HepG2 (cell line): ENCODE measurements around the gene KIF2C. TPM values are rescaled to one million over a fixed set of nuclear protein-coding genes. Genes with fewer than 3 reads are reported as not detected.

Experiments used
- DMAP1 ChIP-seq: IDR thresholded peaks from 2 replicates; pipeline ENCODE4 v1.6.1; 2016
- HES4 ChIP-seq: sonication (generic); formaldehyde crosslinking; IDR thresholded peaks from 2 replicates; pipeline ENCODE4 v1.9.0; 2021; ENCODE audit warnings: mild to moderate bottlenecking, missing genetic modification reagents, borderline replicate concordance
- NCOA5 ChIP-seq: sonication (generic); formaldehyde crosslinking; IDR thresholded peaks from 2 replicates; pipeline ENCODE4 v1.4.0; 2020; ENCODE audit warnings: missing genetic modification reagents
- NR1H2 ChIP-seq: sonication (generic); formaldehyde crosslinking; IDR thresholded peaks from 2 replicates; pipeline ENCODE4 v1.8.1; 2022; ENCODE audit warnings: low read depth, missing genetic modification reagents, borderline replicate concordance
- NR2F6 ChIP-seq, 2 experiments: IDR thresholded peaks; 2 replicates each; pipeline ENCODE4 v1.6.1; 2016; ENCODE audit warnings: antibody characterized with exemption in 1 of 2, mild to moderate bottlenecking in 1 of 2
- NRL ChIP-seq: sonication (generic); formaldehyde crosslinking; IDR thresholded peaks from 2 replicates; pipeline ENCODE4 v1.5.0; 2020; ENCODE audit warnings: missing genetic modification reagents, mild to moderate bottlenecking, moderate library complexity, borderline replicate concordance
- SAP130 ChIP-seq: IDR thresholded peaks from 2 replicates; pipeline ENCODE4 v1.6.1; 2016; ENCODE audit warnings: low read depth
- SP4 ChIP-seq: sonication (generic); formaldehyde crosslinking; IDR thresholded peaks from 2 replicates; pipeline ENCODE4 v1.8.1; 2023; ENCODE audit warnings: mild to moderate bottlenecking, missing genetic modification reagents
- THAP9 ChIP-seq: sonication (generic); formaldehyde crosslinking; IDR thresholded peaks from 2 replicates; pipeline ENCODE4; 2020; ENCODE audit warnings: missing genetic modification reagents, mild to moderate bottlenecking, borderline replicate concordance
- ZBTB7B ChIP-seq: sonication (generic); formaldehyde crosslinking; IDR thresholded peaks from 2 replicates; pipeline ENCODE4 v1.4.0; 2020; ENCODE audit warnings: missing genetic modification reagents
- ZFX ChIP-seq: sonication (generic); formaldehyde crosslinking; IDR thresholded peaks from 2 replicates; pipeline ENCODE4 v1.4.0; 2020; ENCODE audit warnings: mild to moderate bottlenecking, low read depth, missing genetic modification reagents, moderate library complexity
- ZMAT3 ChIP-seq: sonication (generic); formaldehyde crosslinking; conservative IDR thresholded peaks from 2 replicates; pipeline ENCODE4 v1.7.0; 2021; ENCODE audit warnings: missing genetic modification reagents
- ZNF333 ChIP-seq: sonication (generic); formaldehyde crosslinking; IDR thresholded peaks from 2 replicates; pipeline ENCODE4 v1.4.0; 2020; ENCODE audit warnings: mild to moderate bottlenecking, missing genetic modification reagents, borderline replicate concordance
- ZNF407 ChIP-seq: sonication (generic); formaldehyde crosslinking; IDR thresholded peaks from one replicate; pipeline ENCODE4 v1.5.1; 2020; ENCODE audit warnings: mild to moderate bottlenecking, missing genetic modification reagents; ENCODE audit errors: not compliant biosample characterization
- ZNF672 ChIP-seq: sonication (generic); formaldehyde crosslinking; IDR thresholded peaks from 2 replicates; pipeline ENCODE4 v1.8.1; 2022; ENCODE audit warnings: missing genetic modification reagents
- ZNF768 ChIP-seq: sonication (generic); formaldehyde crosslinking; IDR thresholded peaks from 2 replicates; pipeline ENCODE4 v1.4.0; 2020; ENCODE audit warnings: missing genetic modification reagents
- ZNF891 ChIP-seq: sonication (generic); formaldehyde crosslinking; IDR thresholded peaks from 2 replicates; pipeline ENCODE4 v1.5.0; 2020; ENCODE audit warnings: mild to moderate bottlenecking, missing genetic modification reagents
- polyA plus RNA-seq, 8 experiments: library from polyadenylated mRNA; depleted of rRNA in 3 of 8; stranded (reverse) in 7 of 8; unstranded in 1 of 8; fragments of >200 nt; fragmentation: Illumina TruSeq in 4 of 8; extraction: Trizol in 4 of 8; gene quantifications; 2 replicates each; pipeline versions ENCODE4 v1.2.1 to v1.2.3, GENCODE V29; 2011 to 2016; ENCODE audit warnings: low read depth in 4 of 8, missing spikeins in 1 of 8, mixed read lengths in 1 of 8; ENCODE audit not compliant: insufficient read depth in 1 of 8
- total RNA-seq, 5 experiments: library from RNA; depleted of rRNA; stranded (reverse); fragments of >200 nt; fragmentation: Illumina TruSeq; extraction: Trizol; gene quantifications; 2 replicates each; pipeline ENCODE4 v1.2.3, GENCODE V29; 2016; ENCODE audit warnings: low read depth in 1 of 5

The KIF2C gene
- total and polyA plus RNA-seq, 2 of the 13 experiments (the other 11 are each of a cell fraction or from before 2014, with no cell fraction given): 29.7 to 53.7 TPM

GRCh38 chr1:44786138-44786840 lies 46.7 kb downstream of the KIF2C start (continued):
- no peak for TF ChIP-seq NR2F6 (IDR thresholded peaks at IDR 0.05)
- peak; percentile 31; the same call in 1 of the 2 replicates for TF ChIP-seq NR2F6 (CRISPR knock-in tag; IDR thresholded peaks at IDR 0.05)
- TF ChIP-seq NCOA5 (CRISPR knock-in tag): no peak
- TF ChIP-seq SP4 (CRISPR knock-in tag): peak; percentile 40; the same call in 1 of the 2 replicates
- peak; percentile 53; the same call in 1 of the 2 replicates for TF ChIP-seq DMAP1 (CRISPR knock-in tag)
- 0 out of 2 replicates have a peak, but pooled peaks have one; percentile 15 for TF ChIP-seq NR1H2
- peak; percentile 44 for TF ChIP-seq ZNF891
- 0 out of 2 replicates have a peak, but pooled peaks have one; percentile 4 for TF ChIP-seq THAP9
- no peak for TF ChIP-seq ZNF672 (CRISPR knock-in tag)
- peak; percentile 25; the same call in 1 of the 2 replicates for TF ChIP-seq ZFX (CRISPR knock-in tag)
- TF ChIP-seq ZNF768 (CRISPR knock-in tag): peak; percentile 52; the same call in 1 of the 2 replicates
- TF ChIP-seq ZBTB7B (CRISPR knock-in tag): peak; percentile 68; the same call in 1 of the 2 replicates
- TF ChIP-seq NRL (CRISPR knock-in tag): peak; percentile 80; the same call in 1 of the 2 replicates
- no peak for TF ChIP-seq ZNF407 (CRISPR knock-in tag)
- 0 out of 2 replicates have a peak, but pooled peaks have one; percentile 56 for TF ChIP-seq ZNF333 (CRISPR knock-in tag)
- TF ChIP-seq ZMAT3 (CRISPR knock-in tag): 0 out of 2 replicates have a peak, but pooled peaks have one; percentile 5
- TF ChIP-seq SAP130 (CRISPR knock-in tag): peak; percentile 70; the same call in 1 of the 2 replicates
- TF ChIP-seq HES4: peak; percentile 35; the same call in 1 of the 2 replicates
